IMR-90 (cell line): ENCODE measurements around the gene RIPOR2. TPM values are rescaled to one million over a fixed set of nuclear protein-coding genes. Genes with fewer than 3 reads are reported as not detected.

Experiments used
- ATAC-seq: fragments of 200-7000 bp; cut with Tn5 transposase; 2 replicates; pipeline ENCODE4 v1.9.1; 2020; ENCODE audit warnings: low read depth, mild to moderate bottlenecking, moderate library complexity
- BruUV-seq: library from RNA; stranded (reverse); fragments of 400-500 nt; replicated peaks from 2 replicates; lab custom pipeline; 2021; lab: Mats Ljungman, UMichigan
- CTCF ChIA-PET: fragments of 300-600 bp; formaldehyde crosslinking; extraction: SDS; loops from one replicate; lab custom pipeline; 2021; ENCODE audit warnings: antibody characterized with exemption; lab: Yijun Ruan, JAX
- POLR2A ChIA-PET: fragments of 300-600 bp; sonication (Branson Sonifier 250); formaldehyde crosslinking; loops from one replicate; lab custom pipeline; 2022; ENCODE audit warnings: antibody characterized with exemption; ENCODE audit not compliant: unreplicated experiment; lab: Charles Lee
- DNase-seq: peaks from one replicate; pipeline ENCODE4 v3.0.0; 2013
- H2AFZ ChIP-seq: replicated peaks from 2 replicates; pipeline ENCODE3; 2013; ENCODE audit warnings: low read length, mild to moderate bottlenecking; ENCODE audit not compliant: poor library complexity
- H2AK5ac ChIP-seq: 2 replicates; pipeline ENCODE4 v1.6.1; 2013; ENCODE audit warnings: low read depth, low read length, inconsistent platforms
- H2AK9ac ChIP-seq: replicated peaks from 2 replicates; pipeline ENCODE3; 2013; ENCODE audit warnings: mild to moderate bottlenecking, low read depth, low read length, moderate library complexity; ENCODE audit not compliant: poor library complexity
- H2BK120ac ChIP-seq: 2 replicates; pipeline ENCODE4 v1.6.1; 2013; ENCODE audit warnings: low read depth, low read length, inconsistent platforms
- H2BK15ac ChIP-seq: 3 replicates; pipeline ENCODE4 v1.6.1; 2013; ENCODE audit warnings: low read depth, low read length, inconsistent platforms
- H2BK20ac ChIP-seq: 2 replicates; pipeline ENCODE4 v1.6.1; 2013; ENCODE audit warnings: low read depth, mild to moderate bottlenecking, inconsistent platforms, low read length, moderate library complexity
- H2BK5ac ChIP-seq: 2 replicates; pipeline ENCODE4 v1.6.1; 2013; ENCODE audit warnings: mild to moderate bottlenecking, low read depth, low read length, inconsistent platforms; ENCODE audit not compliant: poor library complexity, severe bottlenecking
- H3K14ac ChIP-seq: replicated peaks from 2 replicates; pipeline ENCODE4 v1.6.1; 2013; ENCODE audit warnings: low read depth, low read length, inconsistent platforms
- H3K18ac ChIP-seq: 2 replicates; pipeline ENCODE4 v1.6.1; 2013; ENCODE audit warnings: low read depth, low read length, control low read depth
- H3K23ac ChIP-seq: 2 replicates; pipeline ENCODE4 v1.6.1; 2013; ENCODE audit warnings: low read depth, low read length, inconsistent platforms
- H3K27ac ChIP-seq: 2 replicates; pipeline ENCODE4 v1.5.1; 2013; ENCODE audit warnings: mild to moderate bottlenecking, control low read depth, low read length; ENCODE audit not compliant: insufficient read depth
- H3K27me3 ChIP-seq: 2 replicates; pipeline ENCODE4 v1.6.1; 2013; ENCODE audit warnings: low read length; ENCODE audit not compliant: control insufficient read depth, insufficient read depth
- H3K36me3 ChIP-seq: 2 replicates; pipeline ENCODE4 v1.6.1; 2013; ENCODE audit warnings: low read length, mixed read lengths; ENCODE audit not compliant: control insufficient read depth, insufficient read depth
- H3K4ac ChIP-seq: 2 replicates; pipeline ENCODE4 v1.6.1; 2013; ENCODE audit warnings: low read depth, low read length, inconsistent platforms
- H3K4me1 ChIP-seq: 2 replicates; pipeline ENCODE4 v1.6.1; 2013; ENCODE audit warnings: low read length, mixed read lengths; ENCODE audit not compliant: control insufficient read depth, insufficient read depth
- H3K4me2 ChIP-seq: 2 replicates; pipeline ENCODE4 v1.6.1; 2013; ENCODE audit warnings: low read depth, mild to moderate bottlenecking, control low read depth, low read length, moderate library complexity
- H3K4me3 ChIP-seq: 2 replicates; pipeline ENCODE4 v1.5.1; 2013; ENCODE audit warnings: low read depth, mild to moderate bottlenecking, control low read depth, low read length, moderate library complexity; ENCODE audit not compliant: insufficient read depth
- H3K56ac ChIP-seq: 2 replicates; pipeline ENCODE4 v1.6.1; 2013; ENCODE audit warnings: low read length, inconsistent platforms; ENCODE audit not compliant: insufficient read depth; ENCODE audit errors: extremely low read depth
- H3K79me1 ChIP-seq, 2 experiments: 2 replicates each; pipeline ENCODE4 v1.6.1; 2013; ENCODE audit warnings: low read length in 2 of 2, inconsistent platforms in 1 of 2, low read depth in 1 of 2
- H3K9ac ChIP-seq: 2 replicates; pipeline ENCODE4 v1.6.1; 2013; ENCODE audit warnings: low read depth, low read length, control low read depth
- H3K9me1 ChIP-seq: 2 replicates; pipeline ENCODE4 v1.6.1; 2013; ENCODE audit warnings: low read length, inconsistent platforms; ENCODE audit not compliant: insufficient read depth
- H3K9me3 ChIP-seq: 2 replicates; pipeline ENCODE4 v1.6.1; 2013; ENCODE audit warnings: low read length; ENCODE audit not compliant: control insufficient read depth, insufficient read depth
- H4K20me1 ChIP-seq: 2 replicates; pipeline ENCODE4 v1.6.1; 2013; ENCODE audit warnings: low read length, inconsistent platforms; ENCODE audit not compliant: insufficient read depth
- H4K5ac ChIP-seq: 2 replicates; pipeline ENCODE4 v1.6.1; 2013; ENCODE audit warnings: mild to moderate bottlenecking, low read depth, low read length, control low read depth
- H4K8ac ChIP-seq, 2 experiments: 2 replicates each; pipeline ENCODE4 v1.6.1; 2013; ENCODE audit warnings: low read depth in 2 of 2, low read length in 2 of 2, control low read depth in 1 of 2, inconsistent platforms in 1 of 2
- H4K91ac ChIP-seq: 2 replicates; pipeline ENCODE4 v1.6.1; 2013; ENCODE audit warnings: low read depth, low read length, inconsistent platforms; ENCODE audit not compliant: insufficient read depth
- BHLHE40 ChIP-seq: fragments of 150-350 bp; IDR thresholded peaks from 2 replicates; pipeline ENCODE4 v1.6.1; 2016; ENCODE audit warnings: mild to moderate bottlenecking, low read depth, low read length
- CEBPB ChIP-seq: IDR thresholded peaks from 2 replicates; pipeline ENCODE4 v1.6.1; 2012; ENCODE audit warnings: low read depth, low read length, improper control_type of control experiment
- MAZ ChIP-seq: IDR thresholded peaks from 2 replicates; pipeline ENCODE4 v1.6.1; 2012; ENCODE audit warnings: low read depth, mild to moderate bottlenecking, low read length, improper control_type of control experiment, moderate library complexity, borderline replicate concordance
- WGBS, 2 experiments: methylation state at CpG; one replicate each; pipeline versions ENCODE4 v1.1.5 to v1.1.7; 2013; ENCODE audit warnings: missing lambda C conversion rate in 2 of 2; ENCODE audit not compliant: insufficient read length in 1 of 2; ENCODE audit errors: extremely low coverage in 2 of 2; 5-methylcytosine and 5-hydroxymethylcytosine counted together
- dilution Hi-C: fragments of 300-500 bp; cut with HindIII; formaldehyde crosslinking; loops from one replicate; pipeline ENCODE4 v1.14.3; 2018; ENCODE audit warnings: low sequenced_read_pairs; ENCODE audit not compliant: unreplicated experiment
- in situ Hi-C: fragments of 300-500 bp; cut with MboI; formaldehyde crosslinking; loops from 3 replicates; pipeline ENCODE4 v1.14.3; 2019; ENCODE audit warnings: low sequenced_read_pairs, inconsistent platforms, mixed read lengths
- intact Hi-C: fragments of 100-400 bp; cut with micrococcal nuclease; formaldehyde crosslinking; loops from 2 replicates; pipeline ENCODE4 v1.10.0; 2022
- polyA plus RNA-seq, 3 experiments: library from polyadenylated mRNA; depleted of rRNA; stranded (reverse); fragments of >200 nt; gene quantifications; 2 replicates each; pipeline ENCODE4 v1.2.3, GENCODE V29; 2012; ENCODE audit warnings: low replicate concordance in 1 of 3
- total RNA-seq: library from RNA; depleted of rRNA; stranded (reverse); fragments of >200 nt; gene quantifications from 2 replicates; pipeline ENCODE4 v1.2.3, GENCODE V29; 2012
- TF ChIP-seq, protein P1 (sequence below): fragments of 150-350 bp; IDR thresholded peaks from 2 replicates; pipeline ENCODE4 v1.6.1; 2016; ENCODE audit warnings: low read depth, mild to moderate bottlenecking, low read length, moderate library complexity, borderline replicate concordance

The RIPOR2 gene
- total and polyA plus RNA-seq, 2 of the 4 experiments (the other 2 are of a cell fraction): 1.1 to 1.2 TPM

- no CpG with 5 or more reads among the region's 7 CpGs for WGBS, 2 experiments
- H3K9ac ChIP-seq: peak overlapping the region; percentile 30
- H3K27me3 ChIP-seq: no peaks in the 10 kb centered on the region
- ATAC-seq (peak; percentile 47; the same call in 1 of the 2 replicates), DNase-seq (no peak)
- no peak overlapping the region for H2AK9ac ChIP-seq
- H2BK120ac ChIP-seq: peak overlapping the region; percentile 95
- peaks cover 16% of the 10 kb centered on the region for H3K4me1 ChIP-seq
- H3K4me3 ChIP-seq: no peak overlapping the region
- ChIA-PET POLR2A (no interaction called here), CTCF (interaction anchor here (1.8 to 2.5 kb wide), 2 partner anchors 27 to 108 kb away, joined by 7 to 12 read pairs; no protein-coding TSS in a partner anchor)
- H3K4me2 ChIP-seq: peak overlapping the region; percentile 71
- dilution Hi-C loops: no loop called here
- peak overlapping the region; percentile 84 for H4K5ac ChIP-seq
- H3K56ac ChIP-seq: peak overlapping the region; percentile 48
- H2AK5ac ChIP-seq: peak overlapping the region; percentile 85
- no peak for TF ChIP-seq CEBPB
- TF ChIP-seq, protein P1, sequence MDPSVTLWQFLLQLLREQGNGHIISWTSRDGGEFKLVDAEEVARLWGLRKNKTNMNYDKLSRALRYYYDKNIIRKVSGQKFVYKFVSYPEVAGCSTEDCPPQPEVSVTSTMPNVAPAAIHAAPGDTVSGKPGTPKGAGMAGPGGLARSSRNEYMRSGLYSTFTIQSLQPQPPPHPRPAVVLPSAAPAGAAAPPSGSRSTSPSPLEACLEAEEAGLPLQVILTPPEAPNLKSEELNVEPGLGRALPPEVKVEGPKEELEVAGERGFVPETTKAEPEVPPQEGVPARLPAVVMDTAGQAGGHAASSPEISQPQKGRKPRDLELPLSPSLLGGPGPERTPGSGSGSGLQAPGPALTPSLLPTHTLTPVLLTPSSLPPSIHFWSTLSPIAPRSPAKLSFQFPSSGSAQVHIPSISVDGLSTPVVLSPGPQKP: no peak
- TF ChIP-seq BHLHE40: no peak
- TF ChIP-seq MAZ: no peak
- H4K8ac ChIP-seq: peak overlapping the region; percentile 29 to 93
- in situ Hi-C loops: no loop called here
- peak overlapping the region; percentile 87 for H4K91ac ChIP-seq
- peak overlapping the region; percentile 55 for H2AFZ ChIP-seq
- peak overlapping the region; percentile 55; the same call in 1 of the 3 replicates for H2BK15ac ChIP-seq
- H3K9me3 ChIP-seq: no peaks in the 10 kb centered on the region
- peaks cover 0 to 14% of the 10 kb centered on the region in 2 experiments; a peak in 3 of 4 replicates for H3K79me1 ChIP-seq
- H2BK20ac ChIP-seq: peak overlapping the region; percentile 94
- no peaks in the 10 kb centered on the region for H3K36me3 ChIP-seq
- H3K14ac ChIP-seq: peak overlapping the region; percentile 93
- peak overlapping the region; percentile 94 for H3K4ac ChIP-seq
- intact Hi-C loops: loop anchor here (2.0 kb wide), 1 partner anchor 18 kb away; no protein-coding TSS in a partner anchor
- H4K20me1 ChIP-seq: no peaks in the 10 kb centered on the region
- H3K27ac ChIP-seq: peak overlapping the region; percentile 78
- no TSS peak for BruUV-seq
- no peaks in the 10 kb centered on the region; the same call in 1 of the 2 replicates for H3K9me1 ChIP-seq
- peak overlapping the region; percentile 83; the same call in 1 of the 2 replicates for H3K23ac ChIP-seq
- H2BK5ac ChIP-seq: peak overlapping the region; percentile 75
- H3K18ac ChIP-seq: peak overlapping the region; percentile 97
These were observed 52.8 kb downstream of the RIPOR2 start for GRCh38 chr6:24882835-24883555.
